ENCODE data around the gene SEPTIN1. TPM values are rescaled to one million over a fixed set of nuclear protein-coding genes. Genes with fewer than 3 reads are reported as not detected.

Gene SEPTIN1
- total RNA-seq, 4 donors from 2014 or later, result 0.52 to 2.3 (median 1.3) TPM; not detected in 1

DNA sequence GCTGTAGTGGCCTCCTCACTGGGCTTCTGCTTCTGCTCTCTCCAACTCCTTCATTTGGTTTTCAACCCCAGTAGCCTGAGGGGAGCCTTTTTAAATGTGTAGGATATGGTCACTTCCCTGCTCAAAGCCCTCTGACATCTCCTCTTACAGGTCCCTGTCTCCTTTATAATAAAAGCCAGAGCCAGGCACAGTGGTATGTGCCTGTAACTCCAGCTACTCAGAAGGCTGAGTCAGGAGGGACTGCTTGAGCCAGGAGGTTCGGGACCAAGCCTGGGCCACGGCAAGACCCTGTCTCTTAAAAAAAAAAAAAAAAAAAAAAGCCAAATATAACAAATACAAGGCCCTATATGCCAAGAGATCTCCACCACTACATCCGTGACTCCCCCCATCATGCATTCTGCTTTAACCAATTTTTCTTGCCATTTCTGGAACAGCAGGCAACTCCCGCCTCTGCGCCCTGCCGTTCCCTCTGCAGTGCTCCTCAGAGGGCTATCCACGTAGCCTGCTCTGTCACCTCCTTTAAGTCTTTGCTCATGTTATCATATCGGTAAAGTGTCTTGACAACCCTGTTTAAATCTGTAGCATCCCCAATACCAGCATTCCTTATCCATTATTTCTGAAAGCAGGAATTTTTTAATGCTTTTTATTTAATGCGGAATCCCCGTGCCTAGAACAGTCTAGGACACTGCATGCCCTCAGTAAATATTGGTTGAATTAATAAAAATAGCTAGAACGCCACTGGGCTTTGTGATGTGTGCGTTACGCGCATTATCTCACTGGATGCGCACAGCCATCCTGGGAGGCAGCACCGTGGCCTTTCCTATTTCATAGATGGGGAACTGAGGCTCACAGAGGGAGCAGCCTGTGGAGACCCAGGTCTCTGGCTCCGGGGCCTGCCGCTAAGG is 34.5 kb upstream of the SEPTIN1 start:
- 63% methylated on average over 16 of the region's 18 CpGs for WGBS
- H3K9me3 ChIP-seq, result no peaks in the 10 kb centered on the region
- DNase-seq (ENCODE audit: low spot score in 2 of 2), result no peak
- peaks cover 2% of the 10 kb centered on the region for H3K36me3 ChIP-seq
- H3K27me3 ChIP-seq, result no peaks in the 10 kb centered on the region
- peak overlapping the region; percentile 86 for H3K27ac ChIP-seq
- H3K4me1 ChIP-seq, result peaks cover 17% of the 10 kb centered on the region
- TF ChIP-seq EP300 (IDR thresholded peaks at IDR 0.05), result no peak
- TF ChIP-seq, protein P1, sequence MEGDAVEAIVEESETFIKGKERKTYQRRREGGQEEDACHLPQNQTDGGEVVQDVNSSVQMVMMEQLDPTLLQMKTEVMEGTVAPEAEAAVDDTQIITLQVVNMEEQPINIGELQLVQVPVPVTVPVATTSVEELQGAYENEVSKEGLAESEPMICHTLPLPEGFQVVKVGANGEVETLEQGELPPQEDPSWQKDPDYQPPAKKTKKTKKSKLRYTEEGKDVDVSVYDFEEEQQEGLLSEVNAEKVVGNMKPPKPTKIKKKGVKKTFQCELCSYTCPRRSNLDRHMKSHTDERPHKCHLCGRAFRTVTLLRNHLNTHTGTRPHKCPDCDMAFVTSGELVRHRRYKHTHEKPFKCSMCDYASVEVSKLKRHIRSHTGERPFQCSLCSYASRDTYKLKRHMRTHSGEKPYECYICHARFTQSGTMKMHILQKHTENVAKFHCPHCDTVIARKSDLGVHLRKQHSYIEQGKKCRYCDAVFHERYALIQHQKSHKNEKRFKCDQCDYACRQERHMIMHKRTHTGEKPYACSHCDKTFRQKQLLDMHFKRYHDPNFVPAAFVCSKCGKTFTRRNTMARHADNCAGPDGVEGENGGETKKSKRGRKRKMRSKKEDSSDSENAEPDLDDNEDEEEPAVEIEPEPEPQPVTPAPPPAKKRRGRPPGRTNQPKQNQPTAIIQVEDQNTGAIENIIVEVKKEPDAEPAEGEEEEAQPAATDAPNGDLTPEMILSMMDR (IDR thresholded peaks at IDR 0.05), result no peak
- peak overlapping the region; percentile 78 for H3K4me3 ChIP-seq

DNA sequence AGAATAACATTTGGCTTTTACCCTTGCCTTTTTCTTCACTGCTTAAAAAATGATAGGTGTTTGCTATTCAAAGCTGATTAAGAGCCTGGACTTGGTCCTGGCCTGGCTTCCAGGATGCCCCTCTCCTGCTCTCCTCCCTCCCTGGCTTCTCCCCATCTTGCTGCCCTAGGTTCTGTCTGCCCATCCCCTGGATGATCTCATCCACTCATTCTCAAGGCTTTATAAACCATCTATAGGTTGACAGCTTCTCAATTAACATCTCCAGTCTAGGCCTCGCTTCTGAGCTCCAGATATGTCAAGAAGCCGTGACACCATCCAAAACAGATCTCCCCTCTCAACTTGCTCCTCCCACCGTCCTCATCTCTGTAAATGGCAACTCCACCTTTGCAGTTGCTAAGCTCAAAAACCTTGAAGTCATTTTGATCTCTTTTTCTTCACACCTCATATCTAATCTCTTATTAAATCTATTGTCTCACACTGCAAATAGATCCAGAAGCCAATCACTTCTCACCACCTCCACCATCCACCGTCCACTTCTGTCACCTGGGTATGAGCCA is 33.8 kb upstream of the SEPTIN1 start:
- no peak for TF ChIP-seq EP300 (IDR thresholded peaks at IDR 0.05)
- TF ChIP-seq, protein P1 (IDR thresholded peaks at IDR 0.05), result no peak
- no peak for TF ChIP-seq POLR2AphosphoS5 (IDR thresholded peaks at IDR 0.05)
- no peak for TF ChIP-seq POLR2A (IDR thresholded peaks at IDR 0.05)
- no peaks in the 10 kb centered on the region for H3K36me3 ChIP-seq

DNA sequence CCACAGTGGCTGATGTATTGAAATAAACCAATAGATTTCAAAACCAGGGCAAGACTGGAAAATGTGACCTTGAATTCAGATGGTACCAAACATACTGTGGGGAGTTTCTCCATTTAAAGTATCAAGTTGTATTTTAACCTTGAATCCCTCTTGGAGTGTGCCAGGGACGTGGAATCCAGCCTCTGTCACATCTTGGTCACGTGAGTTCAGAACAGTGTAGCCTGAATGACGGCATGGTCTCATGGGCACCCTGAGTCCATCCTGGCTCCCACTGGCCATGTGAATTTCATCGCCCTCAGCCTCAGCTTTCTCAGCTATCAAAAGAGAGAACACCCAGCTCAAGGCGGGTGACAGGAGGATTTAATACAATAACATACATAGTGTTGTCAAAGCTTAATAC is 31.8 kb upstream of the SEPTIN1 start:
- TF ChIP-seq POLR2A (IDR thresholded peaks at IDR 0.05) (no peak), POLR2AphosphoS5 (IDR thresholded peaks at IDR 0.05) (no peak), EP300 (IDR thresholded peaks at IDR 0.05) (no peak)
- TF ChIP-seq, protein P1 (IDR thresholded peaks at IDR 0.05), result no peak
- Histone ChIP-seq H3K4me3 (no peak overlapping the region), H3K9me3 (no peaks in the 10 kb centered on the region), H3K4me1 (peaks cover 23% of the 10 kb centered on the region), H3K27ac (no peak overlapping the region), H3K27me3 (no peaks in the 10 kb centered on the region), H3K36me3 (no peaks in the 10 kb centered on the region)
- DNase-seq (ENCODE audit: low spot score in 2 of 2), result no peak
- 77% methylated on average over 5 of the region's 5 CpGs for WGBS

More for the DNA sequence above, 33.8 kb upstream of the SEPTIN1 start:
- H3K27ac ChIP-seq, result no peak overlapping the region
- H3K4me1 ChIP-seq, result peaks cover 17% of the 10 kb centered on the region
- no peaks in the 10 kb centered on the region for H3K27me3 ChIP-seq
- DNase-seq (ENCODE audit: low spot score in 2 of 2), result no peak
- 96% methylated on average over 4 of the region's 4 CpGs for WGBS
- H3K4me3 ChIP-seq, result no peak overlapping the region
- no peaks in the 10 kb centered on the region for H3K9me3 ChIP-seq

DNA sequence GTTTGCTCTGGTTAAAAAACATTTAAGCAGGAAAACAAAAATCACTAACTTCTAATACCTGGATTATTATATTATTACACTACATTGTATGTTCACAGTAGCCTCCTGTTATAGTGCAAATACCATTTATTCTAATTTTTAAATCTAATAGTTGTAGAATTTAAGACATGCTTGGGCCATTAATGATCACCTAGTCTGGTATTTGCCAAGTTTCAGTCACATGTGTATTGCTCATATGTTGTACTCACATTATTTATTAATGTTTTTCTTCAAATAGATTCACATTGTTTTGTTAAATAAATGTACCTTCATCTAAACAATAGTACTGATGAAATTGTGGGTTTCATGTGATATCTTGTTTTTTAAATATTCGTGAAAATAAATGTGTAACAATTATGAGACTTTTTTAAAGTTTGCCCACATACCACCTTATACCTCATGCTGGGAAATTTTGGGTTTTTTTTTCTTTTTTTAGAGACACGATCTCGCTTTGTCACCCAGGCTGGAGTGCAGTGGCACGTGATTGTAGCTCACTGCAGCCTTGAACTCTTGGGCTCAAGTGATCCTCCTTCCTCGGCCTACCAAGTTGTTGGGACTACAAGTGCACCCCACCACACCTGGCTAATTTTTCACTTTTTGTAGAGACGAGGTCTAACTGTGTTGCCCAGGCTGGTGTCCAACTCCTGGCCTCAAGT is 30.9 kb upstream of the SEPTIN1 start:
- WGBS, result 82% methylated on average over 6 of the region's 6 CpGs
- Histone ChIP-seq H3K4me3 (no peak overlapping the region), H3K27me3 (no peaks in the 10 kb centered on the region), H3K9me3 (no peaks in the 10 kb centered on the region), H3K27ac (no peak overlapping the region), H3K36me3 (no peaks in the 10 kb centered on the region), H3K4me1 (peaks cover 27% of the 10 kb centered on the region)
- no peak for TF ChIP-seq EP300 (IDR thresholded peaks at IDR 0.05)
- no peak for TF ChIP-seq POLR2AphosphoS5 (IDR thresholded peaks at IDR 0.05)
- no peak for DNase-seq (ENCODE audit: low spot score in 2 of 2)

DNA sequence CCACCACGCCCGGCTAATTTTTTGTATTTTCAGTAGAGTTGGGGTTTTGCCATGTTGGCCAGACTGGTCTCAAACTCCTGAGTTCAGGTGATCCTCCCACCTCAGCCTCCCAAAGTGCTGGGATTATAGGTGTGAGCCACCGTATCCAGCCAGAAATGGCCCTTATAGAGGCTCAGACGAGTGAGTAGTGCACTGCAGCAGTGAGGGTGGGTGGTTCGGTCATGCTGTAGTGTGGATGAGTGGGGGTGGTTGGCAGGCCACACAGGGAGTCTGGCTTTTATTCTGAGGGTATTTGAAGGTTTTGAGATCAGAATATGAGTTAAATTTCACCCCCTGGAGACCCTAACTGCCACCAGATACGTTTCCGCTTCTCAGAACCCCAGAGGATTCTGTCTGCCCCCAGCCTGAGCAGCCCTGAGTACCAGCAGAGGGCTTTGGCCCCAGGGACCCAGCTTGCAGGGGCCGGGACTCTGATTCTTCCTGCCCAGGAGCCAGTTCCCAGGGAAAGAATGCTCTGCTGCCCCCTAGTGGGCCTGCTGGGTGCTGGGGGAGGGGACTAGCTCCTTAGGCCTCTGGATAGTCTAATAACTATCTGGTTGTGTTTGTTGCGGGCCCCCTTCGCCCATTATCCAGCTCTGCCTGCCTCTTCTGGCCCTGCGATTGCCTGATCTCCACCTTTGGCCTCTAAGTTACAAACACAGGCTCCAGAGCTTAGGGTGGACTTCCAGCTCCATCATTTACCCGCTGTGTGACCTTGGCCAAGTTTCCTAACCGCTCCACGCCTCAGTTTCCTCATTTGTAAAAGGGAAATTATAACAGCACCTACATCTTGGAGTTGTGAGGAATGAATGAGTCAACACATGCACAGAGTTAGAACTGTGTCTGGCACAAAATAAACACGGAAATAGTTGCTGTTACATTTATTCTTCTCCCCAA is 27.0 kb upstream of the SEPTIN1 start:
- WGBS, result 45% methylated on average over 14 of the region's 15 CpGs
- peak; percentile 94 for DNase-seq (ENCODE audit: low spot score in 2 of 2)
- H3K4me3 ChIP-seq, result no peak overlapping the region
- no peaks in the 10 kb centered on the region for H3K9me3 ChIP-seq
- TF ChIP-seq POLR2A (IDR thresholded peaks at IDR 0.05) (no peak), POLR2AphosphoS5 (IDR thresholded peaks at IDR 0.05) (peak in 1 of 3 donors; percentile 31), EP300 (IDR thresholded peaks at IDR 0.05) (no peak)
- TF ChIP-seq, protein P1 (IDR thresholded peaks at IDR 0.05), result peak; percentile 84 to 93
- H3K27ac ChIP-seq, result no peak overlapping the region
- H3K27me3 ChIP-seq, result no peaks in the 10 kb centered on the region
- H3K36me3 ChIP-seq, result no peaks in the 10 kb centered on the region
- H3K4me1 ChIP-seq, result peaks cover 32% of the 10 kb centered on the region

Data from suprapubic skin (tissue), 4 donors.